ENCODE measurements around the gene WBP4.
A peak's percentile ranks its signal among the peaks of the same experiment; 100 is the strongest.

Gene WBP4

GRCh38 chr13:41048640-41049039 lies 12.7 kb upstream of the WBP4 start:
- DNase-seq (ENCODE audit: low read depth in 2 of 2): no peak

GRCh38 chr13:41049480-41050440 lies 11.5 kb upstream of the WBP4 start:
- DNase-seq (ENCODE audit: low read depth in 2 of 2): no peak

GRCh38 chr13:41052441-41052840 lies 8.9 kb upstream of the WBP4 start:
- no peak for DNase-seq (ENCODE audit: low read depth in 2 of 2)

- DNase-seq (ENCODE audit: low read depth in 2 of 2): no peak
Observed at GRCh38 chr13:41053384-41053826, 7.9 kb upstream of the WBP4 start.

- DNase-seq (ENCODE audit: low read depth in 2 of 2): no peak
Observed at GRCh38 chr13:41054212-41054877, 7.0 kb upstream of the WBP4 start.

- DNase-seq (ENCODE audit: low read depth in 2 of 2): no peak
Observed at GRCh38 chr13:41054919-41055619, 6.2 kb upstream of the WBP4 start.

GRCh38 chr13:41056194-41056593 lies 5.1 kb upstream of the WBP4 start:
- no peak for DNase-seq (ENCODE audit: low read depth in 2 of 2)

GRCh38 chr13:41056826-41057711 lies 4.2 kb upstream of the WBP4 start:
- no peak for DNase-seq (ENCODE audit: low read depth in 2 of 2)

GRCh38 chr13:41058295-41059070 lies 2.8 kb upstream of the WBP4 start:
- no peak for DNase-seq (ENCODE audit: low read depth in 2 of 2)

GRCh38 chr13:41059456-41060081 lies 1.7 kb upstream of the WBP4 start:
- DNase-seq (ENCODE audit: low read depth in 2 of 2): no peak

- peak; percentile 64 to 72 for DNase-seq (ENCODE audit: low read depth in 2 of 2)
Observed at GRCh38 chr13:41060082-41060723, 1.1 kb upstream of the WBP4 start.

GRCh38 chr13:41060724-41061074 lies 610 bp upstream of the WBP4 start:
- peak; percentile 87 to 88 for DNase-seq (ENCODE audit: low read depth in 2 of 2)

- no peak for DNase-seq (ENCODE audit: low read depth in 2 of 2)
Observed at GRCh38 chr13:41061914-41062837, 867 bp downstream of the WBP4 start.

- DNase-seq (ENCODE audit: low read depth in 2 of 2): no peak
Observed at GRCh38 chr13:41064493-41064892, 3.2 kb downstream of the WBP4 start.

GRCh38 chr13:41065078-41065477 lies 3.8 kb downstream of the WBP4 start:
- no peak for DNase-seq (ENCODE audit: low read depth in 2 of 2)

- no peak for DNase-seq (ENCODE audit: low read depth in 2 of 2)
Observed at GRCh38 chr13:41074523-41074922, 13.2 kb downstream of the WBP4 start.

- DNase-seq (ENCODE audit: low read depth in 2 of 2): peak; percentile 20 to 30
Observed at GRCh38 chr13:41075034-41075433, 13.7 kb downstream of the WBP4 start.

- DNase-seq (ENCODE audit: low read depth in 2 of 2): no peak
Observed at GRCh38 chr13:41075485-41075884, 14.2 kb downstream of the WBP4 start.

GRCh38 chr13:41077475-41077874 lies 16.2 kb downstream of the WBP4 start:
- no peak for DNase-seq (ENCODE audit: low read depth in 2 of 2)

Measured in stimulated activated CD4-positive, alpha-beta T cell treated with anti-CD3 and anti-CD28 coated beads, Interleukin-1b, Interleukin-23, amount 100 ng/mL, for 4 hours (primary cell).